Stimulated activated CD4-positive, alpha-beta T cell treated with anti-CD3 and anti-CD28 coated beads, Interleukin-4, amount 100 ng/mL, for 1 hour (primary cell): Measurements from ENCODE around the gene CYSLTR2.

Experiments
- DNase-seq: peaks from one replicate; pipeline ENCODE4 v3.0.0-alpha.2; 2020

The CYSLTR2 gene

GRCh38 chr13:48653472-48653939 is at the start of gene CYSLTR2:
Gene CYSLTR2, plus strand, starts transcription at chr13:48653929. Its CDS starts 52,889 bp downstream, at chr13:48706818.
- no peak for DNase-seq

DNA sequence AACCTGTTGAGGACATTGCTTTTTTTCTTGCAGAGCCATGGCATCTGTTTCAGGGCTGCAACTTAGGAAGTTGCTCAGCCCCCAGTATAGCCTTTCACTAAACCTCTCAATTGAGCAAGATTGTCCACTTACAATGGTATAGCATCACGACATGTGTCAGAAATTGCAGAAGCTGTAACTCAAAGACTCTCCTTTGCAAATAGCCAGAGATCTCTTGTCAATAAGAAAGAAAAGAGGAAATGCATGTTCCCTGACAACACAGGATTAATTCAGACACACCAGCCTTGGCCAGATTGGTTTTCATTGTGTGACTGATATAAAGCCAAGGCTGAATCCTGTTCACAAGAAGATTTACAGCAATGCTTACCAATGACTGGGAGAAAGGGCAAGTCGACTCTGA is 38.7 kb upstream of the CYSLTR2 start:
- DNase-seq = no peak

- no peak for DNase-seq
Measured at GRCh38 chr13:48618937-48619336, 34.8 kb upstream of the CYSLTR2 start.

DNA sequence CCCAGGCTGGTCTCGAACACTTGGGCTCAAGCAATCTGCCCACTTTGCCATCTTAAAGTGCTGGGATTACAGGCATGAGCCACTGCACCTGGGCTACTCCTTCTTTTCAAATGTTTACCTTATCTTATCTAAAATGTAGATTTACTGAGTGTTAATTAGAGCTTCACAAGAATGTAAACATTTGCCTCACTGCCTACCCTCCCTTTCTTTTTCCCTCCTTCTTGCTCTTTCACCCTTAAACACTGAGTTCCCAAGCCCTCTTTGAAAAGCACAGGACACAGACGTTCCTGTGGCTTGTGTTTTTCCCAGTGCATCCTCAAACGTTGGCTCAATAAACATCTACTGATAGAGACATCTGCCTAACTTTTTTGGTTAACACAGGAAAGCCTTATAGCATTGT is 32.7 kb upstream of the CYSLTR2 start:
- DNase-seq = no peak

GRCh38 chr13:48624016-48624415 is 29.7 kb upstream of the CYSLTR2 start:
- DNase-seq = no peak

DNA sequence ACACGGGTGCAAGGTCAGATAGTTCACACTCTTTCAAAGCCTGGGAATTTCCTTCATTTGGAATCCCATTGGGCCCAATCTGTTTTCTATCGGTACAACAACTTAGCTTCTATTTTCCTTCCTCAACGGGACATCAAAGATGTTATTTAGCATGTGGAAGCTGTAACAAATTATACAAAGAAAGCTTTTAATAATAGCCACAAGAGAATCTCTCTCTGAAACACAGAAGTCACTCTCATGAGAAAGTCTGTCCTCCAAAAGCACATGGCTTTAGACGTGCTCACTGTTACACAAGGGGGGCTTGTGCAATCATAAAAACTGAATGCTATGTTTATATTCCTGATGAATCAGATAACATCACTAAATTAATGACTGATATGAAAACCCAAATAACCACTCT is 28.9 kb upstream of the CYSLTR2 start:
- DNase-seq = no peak

- no peak for DNase-seq
Measured at GRCh38 chr13:48625413-48626076, 28.2 kb upstream of the CYSLTR2 start.

GRCh38 chr13:48626077-48626449 is 27.7 kb upstream of the CYSLTR2 start:
- no peak for DNase-seq

DNA sequence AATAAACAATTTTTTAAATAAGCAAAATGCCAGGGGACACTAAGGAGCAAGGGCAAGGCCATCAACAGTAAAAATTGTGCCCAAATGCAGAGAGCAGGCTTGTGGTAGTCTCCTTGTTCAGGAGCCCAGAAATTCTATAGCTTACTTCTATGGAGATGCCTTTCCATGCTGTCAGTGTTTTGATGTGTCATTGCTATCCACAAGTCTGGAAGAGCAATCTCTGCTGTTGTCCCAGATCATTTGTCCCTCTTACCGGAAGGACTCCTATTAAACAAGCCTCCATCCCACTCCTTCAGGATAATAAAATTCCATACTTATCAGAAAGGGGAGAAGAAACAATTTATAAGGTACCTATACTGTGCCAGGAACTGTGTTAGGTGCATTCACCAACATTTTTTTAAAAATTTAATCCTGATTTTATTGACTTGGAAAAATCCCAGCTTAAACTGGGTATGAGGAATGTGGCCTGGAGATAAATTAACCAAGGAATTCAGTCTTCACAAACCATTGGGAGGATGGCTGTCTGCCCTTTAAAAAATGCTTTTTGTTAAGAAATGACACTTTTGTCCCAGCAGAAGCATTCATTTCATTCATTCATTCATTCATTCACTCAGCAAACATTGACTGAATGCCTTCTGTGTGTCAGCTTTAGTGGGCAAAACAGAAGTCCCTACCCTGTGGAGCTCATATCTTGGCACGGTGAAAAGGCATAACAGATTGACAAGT is 26.8 kb upstream of the CYSLTR2 start:
- no peak for DNase-seq

DNA sequence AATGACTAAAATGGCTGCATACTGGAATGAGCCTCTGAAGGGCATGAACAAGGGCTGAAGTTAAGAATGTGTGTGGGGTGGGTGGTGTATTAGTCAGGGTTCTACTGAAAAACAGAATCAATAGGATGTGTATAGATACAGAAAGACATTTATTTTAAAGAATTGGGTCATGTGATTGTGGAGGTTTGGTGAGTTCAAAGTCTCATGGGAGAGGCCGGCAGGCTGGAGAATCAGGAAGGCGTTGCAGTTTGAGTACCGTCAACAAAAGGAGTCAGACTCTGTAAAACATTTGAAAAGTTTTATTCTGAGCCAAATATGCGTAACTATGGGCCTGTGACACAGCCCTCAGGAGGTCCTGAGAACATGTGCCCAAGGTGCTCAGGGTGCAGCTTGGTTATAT is 24.5 kb upstream of the CYSLTR2 start:
- DNase-seq = no peak

GRCh38 chr13:48630291-48630690 is 23.4 kb upstream of the CYSLTR2 start:
- DNase-seq = no peak

- no peak for DNase-seq
Measured at GRCh38 chr13:48630773-48631172, 23.0 kb upstream of the CYSLTR2 start.

GRCh38 chr13:48631441-48631840 is 22.3 kb upstream of the CYSLTR2 start:
- no peak for DNase-seq

DNA sequence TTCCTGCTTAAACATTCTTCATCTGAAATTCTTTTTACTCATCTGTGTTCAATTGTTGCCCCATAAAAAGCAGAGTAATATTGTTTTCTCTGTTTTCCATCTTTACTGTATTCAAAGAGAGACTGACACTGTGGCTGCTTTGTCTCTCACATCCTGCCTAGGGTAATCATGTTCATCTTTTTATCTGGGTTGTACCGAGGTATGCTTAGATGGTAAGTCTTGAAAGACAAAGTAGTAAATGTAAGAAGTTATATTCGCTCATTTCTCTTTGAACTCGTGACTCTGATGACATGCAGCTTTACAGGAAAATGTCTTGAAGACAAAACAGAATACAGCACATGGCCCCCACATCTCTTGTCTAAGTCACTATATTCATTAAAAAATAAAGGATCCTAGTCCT is 20.0 kb upstream of the CYSLTR2 start:
- no peak for DNase-seq

DNA sequence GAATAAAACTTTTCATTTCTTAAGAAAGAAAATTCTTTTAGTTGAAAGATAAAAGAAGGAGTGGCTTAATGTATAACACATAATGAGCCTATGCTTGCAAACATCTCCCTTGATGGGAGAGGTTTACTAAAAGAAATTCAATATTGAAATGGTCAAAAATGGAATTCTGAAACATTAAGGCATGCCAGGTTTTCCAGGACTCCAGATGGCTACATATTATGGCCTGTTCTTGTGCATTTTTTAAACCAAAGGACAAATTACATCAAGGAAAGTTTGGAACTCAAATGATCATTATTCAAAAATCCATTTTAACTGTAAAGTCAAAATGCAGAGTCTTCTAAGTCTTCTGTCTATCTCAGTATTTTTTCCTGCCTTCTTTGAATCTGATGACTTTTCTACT is 19.1 kb upstream of the CYSLTR2 start:
- DNase-seq = no peak

- no peak for DNase-seq
Measured at GRCh38 chr13:48635478-48635877, 18.3 kb upstream of the CYSLTR2 start.

- DNase-seq = no peak
Measured at GRCh38 chr13:48636550-48636949, 17.2 kb upstream of the CYSLTR2 start.

DNA sequence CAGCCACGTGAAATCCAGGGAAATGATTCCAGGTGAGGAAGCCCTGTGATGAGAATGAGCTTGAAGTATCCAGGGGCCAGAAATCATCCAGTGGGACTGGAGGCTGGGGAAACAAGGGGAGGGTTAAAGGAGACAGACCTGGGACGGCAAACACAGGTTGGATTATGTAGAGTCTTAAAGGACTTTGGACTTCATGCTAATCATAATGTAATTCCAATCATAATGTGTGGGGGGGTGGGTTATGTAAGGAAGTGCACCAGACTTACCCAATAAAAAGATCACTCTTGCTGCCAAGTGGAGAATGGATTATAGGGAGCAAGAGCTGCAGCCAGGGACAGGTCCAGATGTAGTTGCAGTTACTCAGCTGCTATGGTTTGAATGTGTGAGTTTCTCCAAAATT is 16.1 kb upstream of the CYSLTR2 start:
- DNase-seq = no peak

DNA sequence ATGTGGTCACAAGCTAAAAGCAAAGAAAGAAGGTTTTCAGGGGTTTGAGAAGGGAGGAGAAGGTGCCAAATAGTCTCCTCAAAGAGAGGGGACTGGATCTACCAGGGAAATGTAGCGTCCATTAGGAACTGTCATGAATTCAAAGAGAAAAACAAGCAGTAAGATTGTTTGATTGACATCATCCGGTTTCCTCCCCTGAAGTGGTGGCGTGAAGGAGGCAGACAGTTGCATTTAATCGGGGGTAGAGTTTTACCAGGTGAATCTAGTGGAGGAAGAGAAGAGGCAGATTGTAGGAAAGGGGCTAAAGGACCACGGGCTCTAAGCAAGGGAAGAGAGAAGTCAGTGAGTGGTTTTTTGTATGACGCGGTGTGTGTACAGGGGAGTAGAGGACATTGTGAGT is 13.0 kb upstream of the CYSLTR2 start:
- DNase-seq = no peak

GRCh38 chr13:48641404-48641803 is 12.3 kb upstream of the CYSLTR2 start:
- DNase-seq = no peak

GRCh38 chr13:48642061-48642460 is 11.7 kb upstream of the CYSLTR2 start:
- no peak for DNase-seq

GRCh38 chr13:48643159-48643558 is 10.6 kb upstream of the CYSLTR2 start:
- DNase-seq = no peak

DNA sequence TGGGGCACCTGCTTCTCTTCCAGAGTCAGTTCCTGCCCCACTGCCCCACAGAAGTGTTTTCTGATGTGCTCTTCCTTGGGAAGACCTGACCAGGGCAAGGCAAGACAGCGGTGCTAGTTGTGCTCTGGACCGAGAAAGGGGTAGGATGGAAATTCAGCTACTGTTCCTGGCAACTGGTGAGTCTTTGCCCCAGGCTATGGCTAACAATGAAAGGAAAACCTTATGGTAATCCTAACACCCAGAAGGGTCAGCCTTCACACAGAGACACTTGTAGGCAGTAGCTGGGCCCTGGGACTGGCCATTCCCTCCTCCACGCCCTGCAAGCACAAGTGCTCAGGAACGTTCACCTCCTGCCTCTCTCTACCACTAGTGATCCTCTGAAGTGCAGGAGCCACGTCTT is 9.6 kb upstream of the CYSLTR2 start:
- DNase-seq = no peak

DNA sequence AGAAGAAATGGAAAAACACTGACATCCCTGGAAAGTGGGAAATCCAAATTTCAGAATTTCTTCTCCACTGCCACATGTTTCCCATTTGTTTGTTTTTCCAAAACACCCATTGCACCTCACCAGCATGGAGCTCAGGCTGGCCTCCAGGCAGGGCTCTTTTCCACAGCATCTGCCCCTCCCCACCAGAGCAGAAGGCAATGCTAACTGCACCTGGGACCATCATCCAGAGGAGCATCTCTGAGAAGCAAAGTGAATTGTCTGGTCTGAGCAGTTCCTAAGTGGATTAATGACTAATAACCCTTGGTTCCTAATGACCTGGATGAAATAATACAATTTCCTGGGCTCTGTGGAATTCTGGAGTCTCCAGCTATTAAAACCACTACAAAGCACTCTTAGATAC is 8.8 kb upstream of the CYSLTR2 start:
- no peak for DNase-seq

GRCh38 chr13:48645845-48646244 is 7.9 kb upstream of the CYSLTR2 start:
- DNase-seq = no peak
